Measurements from ENCODE around the gene MAN2B1. TPM values are rescaled to one million over a fixed set of nuclear protein-coding genes. Genes with fewer than 3 reads are reported as not detected.

Gene MAN2B1
- total RNA-seq, 1 experiment from 2014 or later = 48.2 TPM

GRCh38 chr19:12649941-12650340, 16.6 kb downstream of the MAN2B1 start:
- ChIA-PET POLR2A (ENCODE audit: unreplicated experiment) (interaction anchor here (0.7 kb wide), 1 partner anchor 39 kb away, joined by 5 read pairs; no protein-coding TSS in a partner anchor), CTCF (no interaction called here)
- H3K4me1 ChIP-seq (replicated peaks; ENCODE audit: insufficient read depth) = no peaks in the 10 kb centered on the region
- H3K36me3 ChIP-seq (ENCODE audit: low read depth) = no peaks in the 10 kb centered on the region
- H3K9me2 ChIP-seq (ENCODE audit: insufficient read depth) = no peaks in the 10 kb centered on the region
- no peaks in the 10 kb centered on the region for H3K79me2 ChIP-seq (ENCODE audit: low read depth)
- H3F3A ChIP-seq (ENCODE audit: insufficient read depth, low read depth) = peaks cover 2% of the 10 kb centered on the region; the same call in 1 of the 2 replicates
- no peak overlapping the region for H2AFZ ChIP-seq
- intact Hi-C loops (cut with micrococcal nuclease; ENCODE audit: unreplicated experiment) = no loop called here
- DNase-seq = no peak
- H4K20me1 ChIP-seq (ENCODE audit: insufficient read depth) = no peaks in the 10 kb centered on the region
- no peaks in the 10 kb centered on the region for H3K9me3 ChIP-seq (ENCODE audit: insufficient read depth, low read depth)
- H3K27me3 ChIP-seq (ENCODE audit: insufficient read depth, low read depth) = no peaks in the 10 kb centered on the region
- BruUV-seq (replicated peaks) = no TSS peak
- H3K27ac ChIP-seq = no peak overlapping the region
- no peak overlapping the region for H3K4me2 ChIP-seq
- TF ChIP-seq EZH2 (IDR thresholded peaks at IDR 0.05; ENCODE audit: low read depth) = no peak
- no peak for TF ChIP-seq CTCF (conservative IDR thresholded peaks at IDR 0.05)
- no peak overlapping the region for H3K4me3 ChIP-seq

GRCh38 chr19:12648088-12648487, 18.5 kb downstream of the MAN2B1 start:
- no peak overlapping the region for H3K4me3 ChIP-seq
- ChIA-PET POLR2A (ENCODE audit: unreplicated experiment) (no interaction called here), CTCF (interaction anchor here (0.6 kb wide), 1 partner anchor 1225 kb away, joined by 6 read pairs; no protein-coding TSS in a partner anchor)
- TF ChIP-seq EZH2 (IDR thresholded peaks at IDR 0.05; ENCODE audit: low read depth) (no peak), CTCF (conservative IDR thresholded peaks at IDR 0.05) (no peak)
- H2AFZ ChIP-seq = no peak overlapping the region
- H3K4me2 ChIP-seq = no peak overlapping the region
- no TSS peak for BruUV-seq (replicated peaks)
- H3K9me2 ChIP-seq (ENCODE audit: insufficient read depth) = no peaks in the 10 kb centered on the region
- DNase-seq = no peak
- no peaks in the 10 kb centered on the region for H3K36me3 ChIP-seq (ENCODE audit: low read depth)
- no peaks in the 10 kb centered on the region for H3K4me1 ChIP-seq (replicated peaks; ENCODE audit: insufficient read depth)
- no peaks in the 10 kb centered on the region for H3K79me2 ChIP-seq (ENCODE audit: low read depth)
- no peaks in the 10 kb centered on the region for H4K20me1 ChIP-seq (ENCODE audit: insufficient read depth)
- intact Hi-C loops (cut with micrococcal nuclease; ENCODE audit: unreplicated experiment) = no loop called here
- H3K27me3 ChIP-seq (ENCODE audit: insufficient read depth, low read depth) = no peaks in the 10 kb centered on the region
- H3K9me3 ChIP-seq (ENCODE audit: insufficient read depth, low read depth) = no peaks in the 10 kb centered on the region
- no peak overlapping the region for H3K27ac ChIP-seq
- H3F3A ChIP-seq (ENCODE audit: insufficient read depth, low read depth) = no peaks in the 10 kb centered on the region; the same call in 1 of the 2 replicates

DNA sequence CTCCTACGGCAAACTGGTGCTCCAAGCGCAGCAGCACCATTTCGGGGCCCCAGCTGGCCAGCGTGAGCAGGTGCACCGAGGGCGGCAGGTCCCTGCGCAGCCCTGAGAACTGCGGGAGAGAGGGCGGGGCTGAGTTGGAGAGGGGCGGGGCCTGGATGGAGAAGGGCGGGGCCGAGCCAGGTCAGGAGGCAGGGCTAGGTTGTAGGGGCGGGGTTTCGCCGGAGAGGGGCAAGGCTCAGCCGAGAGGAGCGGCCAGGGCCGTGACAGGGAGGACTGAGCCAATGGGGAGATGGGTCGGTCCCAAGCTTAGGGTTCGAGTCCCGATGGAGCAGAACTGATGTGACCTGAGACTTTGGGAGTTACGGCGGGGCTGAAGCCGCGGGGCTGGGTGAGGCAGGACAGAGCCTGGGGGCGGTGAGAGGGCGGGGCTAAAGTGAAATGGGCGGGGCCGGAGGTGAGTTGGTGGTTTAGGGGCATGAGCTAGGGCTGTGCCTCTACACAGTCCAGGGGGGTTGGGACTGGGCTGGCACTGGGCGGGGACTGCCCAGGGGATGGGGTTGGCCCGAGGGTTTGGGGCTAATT, 19.0 kb downstream of the MAN2B1 start:
- Histone ChIP-seq H2AFZ (no peak overlapping the region), H3K27me3 (ENCODE audit: insufficient read depth, low read depth) (no peaks in the 10 kb centered on the region), H3K4me1 (replicated peaks; ENCODE audit: insufficient read depth) (no peaks in the 10 kb centered on the region), H3K9me2 (ENCODE audit: insufficient read depth) (no peaks in the 10 kb centered on the region), H3K9me3 (ENCODE audit: insufficient read depth, low read depth) (no peaks in the 10 kb centered on the region), H3K79me2 (ENCODE audit: low read depth) (no peaks in the 10 kb centered on the region), H3K4me3 (no peak overlapping the region), H3F3A (ENCODE audit: insufficient read depth, low read depth) (no peaks in the 10 kb centered on the region; the same call in 1 of the 2 replicates), H3K27ac (no peak overlapping the region), H4K20me1 (ENCODE audit: insufficient read depth) (no peaks in the 10 kb centered on the region), H3K4me2 (no peak overlapping the region), H3K36me3 (ENCODE audit: low read depth) (no peaks in the 10 kb centered on the region)
- peak in 1 of 2 experiments; percentile 13 for DNase-seq
- intact Hi-C loops (cut with micrococcal nuclease; ENCODE audit: unreplicated experiment) = no loop called here
- ChIA-PET CTCF (no interaction called here), POLR2A (ENCODE audit: unreplicated experiment) (no interaction called here)
- TF ChIP-seq CTCF (conservative IDR thresholded peaks at IDR 0.05) (no peak), EZH2 (IDR thresholded peaks at IDR 0.05; ENCODE audit: low read depth) (no peak)
- no TSS peak for BruUV-seq (replicated peaks)

Measured in PC-9 (cell line).